KBM-7 (cell line): ENCODE results near the gene TMEM223.
"Not testable (repeated sequence)": the region's sequence is repeated elsewhere in the genome, so short reads cannot be mapped to it uniquely, and the experiment has no call there.

Experiments used
- DNase-seq: peaks from one replicate; pipeline ENCODE4 v3.0.0-alpha.2; 2015
- in situ Hi-C: fragments of 300-500 bp; cut with MboI; formaldehyde crosslinking; loops from 2 replicates; pipeline ENCODE4 v1.14.3; 2020; ENCODE audit warnings: low sequenced_read_pairs, low pct_unique_long_range_greater_than_20kb, mixed read lengths

The TMEM223 gene

GRCh38 chr11:62791501-62792201 lies at the start of gene TMEM223:
Gene TMEM223, minus strand, starts transcription at chr11:62792006. Its CDS starts 12 bp downstream, at chr11:62791994.
- DNase-seq: peak; percentile 87
- in situ Hi-C loops: no loop called here

GRCh38 chr11:62840721-62841360 lies 49.0 kb upstream of the TMEM223 start:
- in situ Hi-C loops: not testable (repeated sequence)
- DNase-seq: peak; percentile 79

GRCh38 chr11:62839050-62839945 lies 47.5 kb upstream of the TMEM223 start, which contains the start of gene WDR74:
Gene WDR74, minus strand, starts transcription at chr11:62839590. Its CDS starts 20 bp downstream, at chr11:62839570.
- DNase-seq: peak; percentile 93
- in situ Hi-C loops: no loop called here

GRCh38 chr11:62835336-62835735 lies 43.5 kb upstream of the TMEM223 start:
- no peak for DNase-seq
- in situ Hi-C loops: no loop called here

- no peak for DNase-seq
- in situ Hi-C loops: no loop called here
These were observed 40.8 kb upstream of the TMEM223 start, which contains the start of gene TEX54 for GRCh38 chr11:62832336-62833234. Gene TEX54, minus strand, starts transcription at chr11:62832841.

GRCh38 chr11:62831520-62832335 lies 39.9 kb upstream of the TMEM223 start, which contains the start of gene STX5:
Gene STX5, minus strand, starts transcription at chr11:62832051. Its CDS starts 808 bp downstream, at chr11:62831243.
- in situ Hi-C loops: no loop called here
- peak; percentile 98 for DNase-seq

- in situ Hi-C loops: no loop called here
- no peak for DNase-seq
These were observed 39.2 kb upstream of the TMEM223 start for GRCh38 chr11:62830904-62831519.

GRCh38 chr11:62828130-62828529 lies 36.3 kb upstream of the TMEM223 start:
- in situ Hi-C loops, DNase-seq: not testable (repeated sequence)

- in situ Hi-C loops: no loop called here
These were observed 31.9 kb upstream of the TMEM223 start for GRCh38 chr11:62823677-62824076.

GRCh38 chr11:62817129-62817528 lies 25.3 kb upstream of the TMEM223 start:
- in situ Hi-C loops: no loop called here

More at GRCh38 chr11:62823677-62824076, 31.9 kb upstream of the TMEM223 start:
- no peak for DNase-seq

GRCh38 chr11:62816557-62816956 lies 24.8 kb upstream of the TMEM223 start:
- in situ Hi-C loops: no loop called here
- DNase-seq: no peak

More at GRCh38 chr11:62817129-62817528, 25.3 kb upstream of the TMEM223 start:
- no peak for DNase-seq

GRCh38 chr11:62811659-62812058 lies 19.9 kb upstream of the TMEM223 start:
- in situ Hi-C loops: no loop called here
- DNase-seq: no peak

GRCh38 chr11:62810748-62811147 lies 18.9 kb upstream of the TMEM223 start:
- in situ Hi-C loops: no loop called here

GRCh38 chr11:62806611-62807121 lies 14.9 kb upstream of the TMEM223 start:
- DNase-seq: peak; percentile 74
- in situ Hi-C loops: no loop called here

More at GRCh38 chr11:62810748-62811147, 18.9 kb upstream of the TMEM223 start:
- no peak for DNase-seq

- in situ Hi-C loops: no loop called here
These were observed 14.2 kb upstream of the TMEM223 start for GRCh38 chr11:62805961-62806441.

GRCh38 chr11:62805076-62805892 lies 13.5 kb upstream of the TMEM223 start, which contains the start of gene NXF1:
Gene NXF1, minus strand, starts transcription at chr11:62805440. Its CDS starts 84 bp downstream, at chr11:62805356.
- in situ Hi-C loops: no loop called here
- DNase-seq: peak; percentile 97

More at GRCh38 chr11:62805961-62806441, 14.2 kb upstream of the TMEM223 start:
- no peak for DNase-seq
